OCI-M2 (cell line): ENCODE results near the gene FOXRED1.
"Not testable (repeated sequence)": the region's sequence is repeated elsewhere in the genome, so short reads cannot be mapped to it uniquely, and the experiment has no call there.

Experiments used
- DNase-seq: peaks from one replicate; lab custom pipeline; 2025; ENCODE audit not compliant: unreplicated experiment; lab: John Stamatoyannopoulos, UW

Gene FOXRED1

DNA sequence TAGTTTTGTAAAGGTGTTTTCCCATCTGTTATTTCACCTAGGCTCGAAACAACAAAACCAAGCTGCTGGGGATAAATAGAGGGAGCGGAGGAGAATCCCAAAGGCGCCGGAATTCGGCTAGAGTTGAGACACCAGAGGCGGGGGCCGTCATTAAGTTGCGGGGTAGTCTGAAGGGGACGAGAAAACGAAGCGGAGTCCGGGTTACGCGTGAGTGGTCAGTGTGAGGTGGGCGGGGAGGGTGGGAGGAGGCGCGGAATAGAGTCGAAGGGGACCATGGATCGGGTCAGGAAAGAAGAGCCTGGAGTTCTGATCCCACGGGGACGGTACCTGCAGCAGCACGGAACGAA is 620 bp upstream of the FOXRED1 start:
- DNase-seq, result no peak

DNA sequence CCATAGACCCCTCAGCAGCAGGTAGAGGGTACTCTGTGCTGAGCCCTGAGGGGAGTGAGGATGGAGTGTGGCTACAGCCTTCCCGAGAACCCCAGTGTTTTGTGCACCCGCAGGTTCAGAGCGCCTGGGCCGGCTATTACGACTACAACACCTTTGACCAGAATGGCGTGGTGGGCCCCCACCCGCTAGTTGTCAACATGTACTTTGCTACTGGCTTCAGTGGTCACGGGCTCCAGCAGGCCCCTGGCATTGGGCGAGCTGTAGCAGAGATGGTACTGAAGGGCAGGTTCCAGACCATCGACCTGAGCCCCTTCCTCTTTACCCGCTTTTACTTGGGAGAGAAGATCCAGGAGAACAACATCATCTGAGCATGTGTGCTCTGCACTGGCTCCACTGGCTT is 8.4 kb downstream of the FOXRED1 start:
- DNase-seq, result no peak

DNA sequence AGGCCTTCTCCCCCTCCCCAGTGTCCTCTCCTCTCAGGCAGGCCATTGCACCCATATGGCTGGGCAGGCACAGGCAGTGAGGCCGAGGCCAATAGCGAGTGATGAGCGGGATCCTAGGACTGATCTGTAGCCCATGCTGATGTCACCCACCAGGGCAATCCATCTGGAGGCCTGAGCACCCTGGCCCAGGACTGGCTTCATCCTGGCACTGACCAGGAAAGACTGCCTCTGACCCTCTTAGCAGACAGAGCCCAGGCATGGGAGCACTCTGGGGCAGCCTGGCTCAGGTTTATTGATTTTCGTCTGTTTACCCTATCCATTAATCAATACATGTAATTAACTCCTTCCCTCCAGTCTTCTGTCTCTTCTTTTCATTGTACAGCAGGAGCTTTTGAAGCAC is 8.8 kb downstream of the FOXRED1 start:
- no peak for DNase-seq

DNA sequence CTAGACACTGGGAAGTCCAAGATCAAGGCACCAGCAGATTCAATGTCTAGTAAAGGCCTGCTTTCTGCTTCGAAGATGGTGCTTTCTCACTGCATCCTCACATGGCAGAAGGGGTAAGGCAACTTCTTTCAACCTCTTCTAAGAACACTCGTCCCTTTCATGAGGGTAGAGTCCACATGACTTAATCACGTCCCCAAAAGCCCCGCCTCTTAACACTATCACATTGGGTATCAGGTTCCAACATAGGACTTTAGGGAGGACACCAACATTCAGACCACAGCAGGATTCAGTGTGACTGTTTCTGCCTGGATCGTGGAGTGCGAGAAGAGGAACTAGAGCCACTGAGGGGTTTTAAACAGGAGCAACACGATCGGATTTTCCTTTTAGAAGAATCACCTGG is 10.2 kb downstream of the FOXRED1 start:
- no peak for DNase-seq

DNA sequence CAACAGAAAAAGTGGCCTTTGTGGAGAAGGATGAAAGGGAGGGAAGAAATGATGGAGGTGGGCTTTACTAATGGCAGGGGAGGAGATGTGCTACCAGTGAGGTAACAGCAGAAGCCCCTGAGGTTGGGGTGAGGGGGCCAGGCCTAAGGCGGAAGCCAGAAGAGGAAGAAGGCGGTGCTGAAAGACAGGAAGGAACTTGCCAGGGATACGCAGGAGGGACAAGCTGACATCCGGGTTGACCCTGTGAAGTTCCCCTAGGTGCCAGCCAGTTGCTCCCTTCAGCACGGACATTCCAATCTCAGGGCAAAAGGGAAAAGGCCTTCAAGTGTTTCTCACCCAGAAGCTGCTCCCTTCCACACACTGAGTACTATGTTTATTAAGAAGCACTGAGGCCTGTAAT is 11.6 kb downstream of the FOXRED1 start:
- no peak for DNase-seq

DNA sequence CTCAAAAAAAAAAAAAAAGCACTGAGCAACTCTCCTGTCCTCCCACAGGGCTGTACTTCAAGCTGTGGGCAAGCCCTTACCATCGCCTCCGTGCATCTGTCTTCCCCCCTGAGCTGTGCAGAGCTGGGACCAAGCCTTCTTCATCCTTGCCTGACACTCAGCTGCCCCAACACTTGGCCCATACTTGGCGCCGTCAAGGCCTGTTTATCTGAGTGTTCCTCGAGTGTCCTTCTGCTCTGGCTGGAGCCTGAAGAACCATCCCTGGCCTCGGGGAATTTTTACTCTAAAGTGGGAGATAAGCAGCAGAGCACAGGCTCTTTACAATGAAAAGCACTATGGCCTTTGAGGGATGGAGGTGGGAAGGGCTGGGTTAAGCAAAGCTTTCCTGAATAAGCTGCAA is 12.3 kb downstream of the FOXRED1 start:
- no peak for DNase-seq

DNA sequence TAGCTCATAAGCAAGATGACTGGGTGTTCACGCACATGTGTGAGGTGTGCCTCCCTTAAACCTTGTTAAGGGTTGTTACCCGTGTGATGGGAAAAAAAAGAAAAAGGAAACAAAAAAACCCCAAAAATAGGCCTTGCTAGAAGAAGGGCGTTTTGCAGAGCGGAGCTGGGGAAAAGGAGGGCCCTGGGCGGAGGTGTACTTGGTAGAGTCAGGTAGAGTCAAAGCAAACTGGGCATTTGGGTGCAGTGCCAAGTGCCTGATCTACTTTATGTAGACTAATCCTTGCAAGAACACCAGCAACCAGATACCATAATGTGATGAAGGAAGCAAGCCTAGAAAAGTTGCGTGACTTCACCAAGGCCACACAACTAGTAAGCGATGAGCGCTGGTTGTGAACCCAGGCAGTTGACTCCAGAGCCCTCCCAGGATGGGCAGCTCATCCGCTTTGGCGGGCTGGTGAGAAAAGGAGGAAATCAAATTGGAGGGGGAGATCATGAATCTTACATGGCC is 12.8 kb downstream of the FOXRED1 start:
- no peak for DNase-seq

DNA sequence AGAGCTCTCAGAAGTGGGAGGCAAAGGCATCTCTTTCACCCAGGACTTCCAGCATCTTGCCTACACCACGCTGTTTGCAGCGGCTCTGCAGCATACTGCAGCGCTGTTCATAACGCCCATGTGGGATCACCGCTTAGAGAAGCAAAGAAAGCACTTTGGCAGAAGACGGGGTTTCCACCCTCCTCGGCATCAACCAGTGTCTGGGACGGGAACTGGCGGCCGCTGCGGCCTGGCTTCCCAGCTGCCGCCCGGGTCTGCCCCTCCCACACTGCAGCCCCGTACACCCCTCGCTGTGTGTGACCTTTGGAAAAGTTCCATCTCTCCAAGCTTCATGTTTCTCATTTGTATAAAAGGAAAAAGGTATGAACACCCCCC is 13.4 kb downstream of the FOXRED1 start:
- no peak for DNase-seq

DNA sequence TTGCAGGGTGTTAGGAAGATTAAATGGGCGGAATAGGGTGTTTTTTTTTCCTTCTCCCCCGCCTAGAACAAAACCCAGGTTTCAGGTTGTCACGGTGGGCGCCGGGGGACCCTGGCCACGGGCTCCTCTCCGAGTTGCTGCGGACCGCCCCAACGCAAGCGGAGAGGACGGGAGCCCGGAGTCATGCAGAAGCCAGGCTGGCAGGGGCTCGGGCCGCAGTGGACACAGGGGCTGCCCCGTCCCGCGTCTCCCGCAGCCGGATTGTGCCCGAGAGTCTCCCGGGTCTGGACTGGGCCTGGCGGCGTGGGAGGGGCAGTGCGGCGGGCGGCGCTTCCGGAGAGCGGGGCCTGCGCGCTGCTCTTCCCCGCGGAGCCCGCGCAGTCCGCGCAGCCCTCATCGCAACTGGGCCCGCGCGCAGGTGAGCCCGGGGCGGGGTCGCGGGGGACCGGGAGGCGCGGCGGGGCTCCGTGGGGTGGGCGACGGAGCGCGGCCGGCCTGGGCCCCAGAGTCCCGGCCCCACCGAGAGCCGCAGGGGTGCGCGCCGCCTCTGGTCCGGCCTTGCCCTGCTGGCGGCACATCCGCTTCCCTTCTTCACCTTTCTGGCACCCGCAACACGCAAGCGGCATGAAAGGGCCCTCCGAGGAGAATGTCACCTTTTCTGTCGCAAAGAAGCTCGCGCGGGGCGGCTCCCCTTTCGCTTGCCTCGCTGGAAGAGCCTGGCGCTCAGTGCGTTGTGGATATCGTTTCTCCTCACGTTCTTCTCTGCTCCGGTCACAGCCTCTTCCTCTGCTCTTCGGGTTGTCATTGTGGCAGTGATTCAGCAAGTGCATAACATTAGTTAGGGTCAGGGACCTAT is 14.0 kb downstream of the FOXRED1 start, which contains the start of gene TIRAP:
Gene TIRAP (plus strand): TSS at position 358 of the 856 bp plus-strand sequence. CDS start 7,802 bp downstream, outside the sequence.
- DNase-seq, result no peak

DNA sequence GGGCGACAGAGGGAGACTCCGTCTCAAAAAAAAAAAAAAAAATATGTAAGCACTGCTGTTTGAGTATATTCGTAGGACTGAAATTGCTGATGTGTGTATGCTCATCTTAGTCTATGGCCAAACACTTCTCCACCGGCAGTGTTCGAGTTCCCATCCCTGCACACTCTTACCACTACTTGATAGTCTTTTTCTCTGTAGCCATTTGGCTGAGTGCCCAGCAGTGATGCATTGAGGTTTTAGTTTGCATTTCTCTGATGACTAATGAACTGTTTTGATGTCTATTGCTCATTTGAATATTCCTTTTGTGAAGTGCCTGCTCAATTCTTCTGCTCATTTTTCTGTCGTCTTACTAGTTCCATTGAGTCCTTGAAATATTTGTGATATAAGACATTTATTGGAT is 15.9 kb downstream of the FOXRED1 start:
- DNase-seq, result no peak

DNA sequence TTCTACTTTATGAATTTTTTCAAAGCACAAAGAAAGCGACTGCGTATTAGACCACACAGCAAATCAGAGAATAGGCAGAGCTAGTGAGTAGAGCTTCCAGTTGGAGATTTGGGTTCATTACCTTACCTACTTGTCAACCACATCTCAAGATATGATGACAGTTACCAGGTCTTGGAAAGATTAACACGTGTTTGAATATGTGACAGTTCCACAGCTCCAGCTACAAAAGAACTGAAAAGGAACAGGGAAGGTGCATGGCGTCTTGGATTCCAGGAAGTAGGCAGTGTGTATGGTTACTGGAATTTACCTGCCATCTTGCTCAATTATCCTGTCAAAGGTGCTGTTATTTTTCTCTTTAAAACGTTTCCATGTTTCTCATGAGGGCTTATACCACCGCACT is 19.3 kb downstream of the FOXRED1 start:
- DNase-seq, result no peak

DNA sequence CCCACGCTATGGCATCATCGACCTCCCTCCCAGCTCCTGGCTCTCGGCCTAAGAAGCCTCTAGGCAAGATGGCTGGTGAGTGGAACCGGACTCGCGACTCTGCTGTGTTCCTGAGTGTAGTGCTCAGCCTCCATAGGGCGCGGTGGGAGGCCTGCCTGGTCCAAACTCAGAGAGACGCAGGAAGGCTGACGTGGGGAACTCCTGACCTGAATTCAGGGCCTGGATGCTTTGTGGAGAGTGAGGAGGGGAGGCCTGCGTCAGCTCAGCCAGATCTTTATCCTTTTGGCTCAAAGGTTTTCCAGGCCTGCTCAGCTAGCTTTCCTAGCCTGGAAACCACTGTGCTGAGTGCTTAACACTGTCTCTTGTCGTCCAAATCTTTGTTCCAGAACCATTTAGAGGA is 21.9 kb downstream of the FOXRED1 start:
- DNase-seq, result no peak

DNA sequence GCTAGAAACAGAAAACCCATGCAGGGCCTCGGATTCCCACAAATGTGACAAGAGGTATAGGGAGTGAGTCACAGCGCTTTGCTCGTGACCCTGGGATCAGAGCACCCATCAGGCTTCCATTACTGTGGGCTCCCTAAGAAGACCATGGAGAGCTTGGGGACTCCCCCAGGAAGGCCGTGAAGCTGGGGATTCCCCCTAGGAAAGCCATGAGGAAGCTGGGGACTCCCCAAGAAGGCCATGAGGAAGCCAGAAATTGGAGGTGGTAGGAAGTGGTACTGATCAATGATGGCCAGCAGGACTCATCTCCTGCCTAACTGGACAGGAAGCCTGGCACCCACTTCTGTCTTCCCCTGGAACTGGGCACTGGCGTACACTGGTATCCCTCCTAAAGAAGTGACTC is 24.8 kb downstream of the FOXRED1 start:
- DNase-seq, result no peak

DNA sequence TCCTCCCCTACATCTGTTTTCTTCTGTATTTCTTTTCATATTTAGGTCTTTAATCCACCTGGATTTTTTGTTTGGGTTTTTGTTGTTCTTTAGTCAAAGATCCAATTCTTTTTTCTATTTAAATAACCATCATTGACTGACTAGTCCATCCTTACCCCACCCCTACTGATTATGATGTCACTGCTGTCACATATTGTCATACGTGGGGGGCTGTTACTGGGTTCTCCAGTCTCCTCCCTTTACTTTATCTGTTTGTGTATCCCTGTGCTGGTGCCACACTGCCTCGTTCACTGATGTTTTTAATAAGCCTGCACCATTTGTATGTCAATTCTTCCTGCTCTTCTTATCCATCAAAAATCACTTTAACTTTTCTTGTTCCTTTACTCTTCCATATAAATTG is 28.1 kb downstream of the FOXRED1 start:
- no peak for DNase-seq

DNA sequence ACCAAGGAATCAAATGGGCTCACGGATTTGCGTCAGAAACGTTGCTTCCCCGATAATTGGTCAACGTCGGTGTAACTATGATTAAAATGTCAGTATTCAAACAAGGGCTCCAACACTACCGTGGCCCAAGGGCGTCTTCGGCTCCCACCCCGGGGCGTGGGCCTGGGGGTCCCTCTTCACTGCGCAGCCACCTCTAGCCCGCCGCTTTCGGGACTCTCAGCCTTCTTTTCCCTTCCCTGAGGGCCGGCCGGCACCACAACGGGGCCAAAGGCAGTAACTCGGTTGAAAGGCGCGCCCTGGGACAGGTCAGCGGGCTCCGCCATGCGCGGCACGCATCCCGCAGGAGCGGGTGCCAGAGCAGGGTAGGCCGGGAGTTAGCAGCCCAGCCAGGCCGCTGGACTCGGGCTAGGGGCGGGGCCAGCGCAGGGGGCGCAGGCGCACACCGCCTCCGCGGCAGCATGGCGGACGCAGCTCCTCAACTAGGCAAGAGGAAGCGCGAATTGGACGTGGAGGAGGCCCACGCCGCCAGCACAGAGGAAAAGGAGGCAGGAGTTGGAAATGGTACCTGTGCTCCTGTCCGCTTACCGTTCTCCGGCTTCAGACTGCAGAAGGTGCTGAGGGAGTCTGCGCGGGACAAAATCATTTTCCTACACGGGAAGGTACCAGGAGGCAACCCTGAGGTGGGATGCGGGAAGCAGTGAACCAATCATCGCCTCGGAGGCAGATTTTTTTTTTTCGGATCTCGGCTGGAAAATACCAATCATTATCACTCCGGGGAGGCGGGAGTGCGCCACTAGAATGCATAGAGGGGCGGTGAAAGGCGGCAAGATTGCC is 34.9 kb downstream of the FOXRED1 start, which contains the start of gene DCPS:
Gene DCPS (plus strand): TSS at position 438 of the 834 bp plus-strand sequence. CDS start 21 bp downstream, at position 459.
- DNase-seq, result peak; percentile 48

DNA sequence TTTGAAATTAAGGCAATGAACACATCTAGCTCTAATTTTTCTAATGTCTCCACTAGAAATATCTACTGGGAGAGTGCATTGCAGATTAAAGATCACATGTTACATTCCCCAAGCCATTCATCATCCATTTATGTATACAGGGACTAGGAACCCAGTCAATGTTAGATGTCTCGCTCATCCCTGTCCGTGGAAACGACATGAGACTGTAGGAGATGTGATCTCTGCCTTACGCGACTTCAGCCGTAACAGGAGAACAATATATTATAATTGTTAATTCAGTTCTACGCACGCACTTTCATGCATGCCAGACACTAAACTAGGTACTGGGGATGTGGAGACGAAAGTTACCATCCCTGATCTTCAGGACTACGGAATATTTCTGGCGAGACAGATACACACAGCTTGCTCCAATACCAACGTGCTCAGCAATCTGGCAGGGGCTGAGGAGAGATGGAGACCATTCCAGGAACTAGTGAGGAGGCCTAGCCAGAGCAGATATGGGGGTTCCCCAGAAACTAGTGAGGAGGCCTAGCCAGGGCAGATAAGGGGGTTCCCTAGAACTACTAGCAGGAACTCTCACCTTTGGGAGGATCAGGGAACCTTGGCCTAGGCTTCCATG is 35.6 kb downstream of the FOXRED1 start:
- DNase-seq, result no peak

DNA sequence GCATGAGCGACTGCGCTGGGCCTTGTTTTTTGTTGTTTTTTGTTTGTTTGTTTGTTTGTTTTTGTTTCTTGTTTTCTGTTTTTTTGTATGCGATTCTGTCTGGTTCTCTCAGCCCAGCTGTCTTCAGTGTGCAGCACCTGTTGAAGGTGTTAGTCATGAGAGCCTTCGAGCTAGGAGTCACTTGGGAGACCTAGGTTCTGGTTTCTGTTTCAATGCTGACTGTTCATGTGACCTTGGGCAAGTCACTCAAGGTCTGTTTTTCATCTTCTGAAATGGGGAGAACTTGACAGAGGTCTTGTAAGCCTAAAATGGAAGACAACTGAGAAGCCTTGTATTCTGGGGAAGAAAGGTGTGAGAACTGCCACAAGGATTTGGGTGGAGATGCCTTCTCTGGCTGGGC is 36.7 kb downstream of the FOXRED1 start:
- no peak for DNase-seq

DNA sequence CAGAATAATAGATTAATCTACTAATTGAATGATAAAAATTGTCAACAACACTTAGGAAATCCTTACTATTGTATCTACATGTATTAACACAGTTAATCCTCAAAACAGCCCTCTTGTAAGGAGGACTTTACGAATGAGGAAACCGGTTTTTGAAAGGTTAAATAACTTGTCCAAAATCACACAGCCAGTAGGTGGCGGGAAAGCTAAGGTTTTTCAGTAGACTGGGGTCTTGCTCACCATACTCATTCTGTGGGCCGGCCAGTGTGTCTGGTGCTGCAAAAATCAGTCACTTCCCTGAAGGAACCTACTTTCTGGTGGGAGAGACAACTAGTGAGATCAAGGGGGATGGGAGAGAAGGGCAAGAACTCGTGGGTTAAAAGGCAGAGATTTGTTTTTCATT is 38.8 kb downstream of the FOXRED1 start:
- DNase-seq, result peak; percentile 2

DNA sequence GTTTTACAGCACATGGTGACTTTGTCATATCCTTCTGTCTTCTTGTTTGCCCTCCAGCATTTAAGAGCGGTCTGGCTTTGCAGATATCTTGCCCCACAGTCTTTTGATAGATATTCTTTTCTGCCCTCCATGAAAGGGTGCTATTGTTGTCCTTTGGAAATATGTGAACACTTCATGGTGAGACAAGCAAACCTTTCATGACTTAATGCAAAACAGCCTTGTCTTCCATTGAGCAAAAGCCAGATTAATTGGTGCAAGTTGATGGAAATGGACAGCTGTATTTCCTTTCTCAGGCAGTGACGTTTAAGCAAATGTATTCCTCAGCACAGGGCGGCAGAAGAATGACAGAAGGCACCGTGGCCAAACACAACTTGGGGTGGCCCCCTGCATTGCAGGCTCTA is 39.3 kb downstream of the FOXRED1 start:
- DNase-seq, result no peak

DNA sequence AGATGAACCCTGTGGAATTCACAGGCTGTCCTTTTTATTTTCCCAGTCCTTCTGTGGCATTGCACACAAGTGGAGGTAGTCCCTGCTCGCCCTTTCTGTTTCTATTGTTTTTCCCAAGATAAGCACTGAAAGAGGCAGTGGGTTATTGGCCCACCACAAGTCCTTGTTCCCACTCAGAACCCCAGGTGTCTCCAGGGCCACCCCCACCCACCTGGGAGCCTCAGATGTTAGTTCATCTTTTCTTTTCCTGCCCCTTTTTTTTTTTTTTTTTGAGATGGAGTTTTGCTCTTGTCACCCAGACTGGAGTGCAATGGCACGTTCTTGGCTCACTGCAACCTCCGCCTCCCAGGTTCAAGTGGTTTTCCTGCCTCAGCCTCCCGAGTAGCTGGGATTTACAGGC is 39.8 kb downstream of the FOXRED1 start:
- not testable (repeated sequence) for DNase-seq

DNA sequence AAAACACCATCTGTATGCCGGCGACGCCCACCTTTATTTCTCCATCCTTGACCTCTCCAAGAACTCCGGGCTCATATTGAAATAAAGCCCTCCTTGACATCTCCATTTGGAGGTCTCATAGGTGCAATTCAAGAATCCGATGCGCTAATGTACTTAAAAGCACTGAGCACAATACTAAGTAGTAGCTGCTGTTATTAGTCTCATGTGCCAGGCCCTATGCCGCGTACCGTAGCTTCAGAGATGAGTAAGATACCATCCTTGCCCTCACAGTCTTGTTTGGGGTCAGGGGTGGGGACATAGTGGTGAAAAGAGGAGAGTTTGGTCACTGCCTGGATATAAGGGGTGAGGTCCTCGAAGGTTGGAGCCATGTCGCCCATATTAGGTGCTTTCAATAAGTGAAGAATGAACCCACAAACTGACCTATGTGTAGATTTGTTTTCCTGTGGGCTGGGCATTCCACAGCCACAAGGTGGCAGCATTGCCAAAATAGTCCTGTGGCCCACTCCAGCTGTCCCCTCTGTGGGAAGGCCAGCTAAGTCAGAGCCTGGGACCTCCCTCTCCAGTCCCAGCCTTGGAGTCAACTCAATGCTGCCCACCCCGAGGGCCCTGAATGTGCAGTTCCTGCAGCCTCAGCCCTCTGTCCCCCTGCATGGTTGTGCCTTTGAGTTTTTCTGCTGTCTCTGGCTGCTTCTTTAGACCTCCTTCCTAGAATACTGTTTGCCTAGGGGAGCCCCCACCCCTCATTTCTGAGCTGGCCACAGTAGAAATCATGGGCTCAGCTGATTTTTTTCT is 41.4 kb downstream of the FOXRED1 start:
- peak; percentile 4 for DNase-seq
